Measurements from ENCODE around the gene TGFBR2.
"Not testable (repeated sequence)": the region's sequence is repeated elsewhere in the genome, so short reads cannot be mapped to it uniquely, and the experiment has no call there.

TGFBR2 gene

GRCh38 chr3:30622790-30623189, 16.4 kb downstream of the TGFBR2 start:
- Histone ChIP-seq H3K4me3 (ENCODE audit: low read length) (no peak overlapping the region), H3K27me3 (replicated peaks; ENCODE audit: control insufficient read depth, insufficient read depth, low read length) (no peaks in the 10 kb centered on the region), H3K9me3 (ENCODE audit: control insufficient read depth, low read length) (no peaks in the 10 kb centered on the region), H3K4me1 (ENCODE audit: control insufficient read depth, insufficient read depth, low read length) (peaks cover 52% of the 10 kb centered on the region), H3K36me3 (ENCODE audit: control insufficient read depth, insufficient read depth, low read length, severe bottlenecking) (peaks cover 38% of the 10 kb centered on the region), H3K9ac (ENCODE audit: low read length) (no peak overlapping the region)
- DNase-seq (ENCODE audit: low read depth), result no peak

- H3K27me3 ChIP-seq (replicated peaks; ENCODE audit: control insufficient read depth, insufficient read depth, low read length), result no peaks in the 10 kb centered on the region
- H3K36me3 ChIP-seq (ENCODE audit: control insufficient read depth, insufficient read depth, low read length, severe bottlenecking), result peaks cover 38% of the 10 kb centered on the region
- no peak for DNase-seq (ENCODE audit: low read depth)
Observed at GRCh38 chr3:30623351-30623750, 16.9 kb downstream of the TGFBR2 start.

GRCh38 chr3:30624480-30624879, 18.1 kb downstream of the TGFBR2 start:
- not testable (repeated sequence) for H3K27me3 ChIP-seq (replicated peaks; ENCODE audit: control insufficient read depth, insufficient read depth, low read length); H3K4me3 ChIP-seq (ENCODE audit: low read length); H3K9ac ChIP-seq (ENCODE audit: low read length); DNase-seq (ENCODE audit: low read depth); H3K9me3 ChIP-seq (ENCODE audit: control insufficient read depth, low read length)
- Histone ChIP-seq H3K4me1 (ENCODE audit: control insufficient read depth, insufficient read depth, low read length) (peaks cover 56% of the 10 kb centered on the region), H3K36me3 (ENCODE audit: control insufficient read depth, insufficient read depth, low read length, severe bottlenecking) (peaks cover 37% of the 10 kb centered on the region)

More at GRCh38 chr3:30623351-30623750, 16.9 kb downstream of the TGFBR2 start:
- H3K9ac ChIP-seq (ENCODE audit: low read length), result no peak overlapping the region
- peaks cover 53% of the 10 kb centered on the region for H3K4me1 ChIP-seq (ENCODE audit: control insufficient read depth, insufficient read depth, low read length)
- H3K9me3 ChIP-seq (ENCODE audit: control insufficient read depth, low read length), result no peaks in the 10 kb centered on the region
- H3K4me3 ChIP-seq (ENCODE audit: low read length), result no peak overlapping the region

- H3K4me3 ChIP-seq (ENCODE audit: low read length), result peak overlapping the region; percentile 45
- peaks cover 46% of the 10 kb centered on the region for H3K36me3 ChIP-seq (ENCODE audit: control insufficient read depth, insufficient read depth, low read length, severe bottlenecking)
- H3K9me3 ChIP-seq (ENCODE audit: control insufficient read depth, low read length), result no peaks in the 10 kb centered on the region
- DNase-seq (ENCODE audit: low read depth), result peak; percentile 86
- H3K27me3 ChIP-seq (replicated peaks; ENCODE audit: control insufficient read depth, insufficient read depth, low read length), result no peaks in the 10 kb centered on the region
- H3K4me1 ChIP-seq (ENCODE audit: control insufficient read depth, insufficient read depth, low read length), result peaks cover 67% of the 10 kb centered on the region
- H3K9ac ChIP-seq (ENCODE audit: low read length), result peak overlapping the region; percentile 18
Observed at GRCh38 chr3:30625541-30626438, 19.4 kb downstream of the TGFBR2 start.

- Histone ChIP-seq H3K4me3 (ENCODE audit: low read length) (peak overlapping the region; percentile 45), H3K9me3 (ENCODE audit: control insufficient read depth, low read length) (no peaks in the 10 kb centered on the region), H3K9ac (ENCODE audit: low read length) (peak overlapping the region; percentile 18), H3K36me3 (ENCODE audit: control insufficient read depth, insufficient read depth, low read length, severe bottlenecking) (peaks cover 48% of the 10 kb centered on the region), H3K27me3 (replicated peaks; ENCODE audit: control insufficient read depth, insufficient read depth, low read length) (no peaks in the 10 kb centered on the region), H3K4me1 (ENCODE audit: control insufficient read depth, insufficient read depth, low read length) (peaks cover 73% of the 10 kb centered on the region)
- DNase-seq (ENCODE audit: low read depth), result peak; percentile 48
Observed at GRCh38 chr3:30626443-30627180, 20.2 kb downstream of the TGFBR2 start.

- no peak overlapping the region for H3K9ac ChIP-seq (ENCODE audit: low read length)
- H3K36me3 ChIP-seq (ENCODE audit: control insufficient read depth, insufficient read depth, low read length, severe bottlenecking), result peaks cover 46% of the 10 kb centered on the region
- no peaks in the 10 kb centered on the region for H3K9me3 ChIP-seq (ENCODE audit: control insufficient read depth, low read length)
- no peak for DNase-seq (ENCODE audit: low read depth)
- H3K4me1 ChIP-seq (ENCODE audit: control insufficient read depth, insufficient read depth, low read length), result peaks cover 72% of the 10 kb centered on the region
- H3K4me3 ChIP-seq (ENCODE audit: low read length), result no peak overlapping the region
- H3K27me3 ChIP-seq (replicated peaks; ENCODE audit: control insufficient read depth, insufficient read depth, low read length), result no peaks in the 10 kb centered on the region
Observed at GRCh38 chr3:30628205-30628900, 22.0 kb downstream of the TGFBR2 start.

- peaks cover 41% of the 10 kb centered on the region for H3K36me3 ChIP-seq (ENCODE audit: control insufficient read depth, insufficient read depth, low read length, severe bottlenecking)
- no peaks in the 10 kb centered on the region for H3K27me3 ChIP-seq (replicated peaks; ENCODE audit: control insufficient read depth, insufficient read depth, low read length)
- no peak overlapping the region for H3K4me3 ChIP-seq (ENCODE audit: low read length)
- no peaks in the 10 kb centered on the region for H3K9me3 ChIP-seq (ENCODE audit: control insufficient read depth, low read length)
- H3K4me1 ChIP-seq (ENCODE audit: control insufficient read depth, insufficient read depth, low read length), result peaks cover 68% of the 10 kb centered on the region
- H3K9ac ChIP-seq (ENCODE audit: low read length), result no peak overlapping the region
- DNase-seq (ENCODE audit: low read depth), result no peak
Observed at GRCh38 chr3:30628901-30629590, 22.6 kb downstream of the TGFBR2 start.

GRCh38 chr3:30629746-30630145, 23.3 kb downstream of the TGFBR2 start:
- Histone ChIP-seq H3K9me3 (ENCODE audit: control insufficient read depth, low read length) (no peaks in the 10 kb centered on the region), H3K4me3 (ENCODE audit: low read length) (no peak overlapping the region), H3K9ac (ENCODE audit: low read length) (no peak overlapping the region), H3K4me1 (ENCODE audit: control insufficient read depth, insufficient read depth, low read length) (peaks cover 71% of the 10 kb centered on the region), H3K27me3 (replicated peaks; ENCODE audit: control insufficient read depth, insufficient read depth, low read length) (no peaks in the 10 kb centered on the region), H3K36me3 (ENCODE audit: control insufficient read depth, insufficient read depth, low read length, severe bottlenecking) (peaks cover 39% of the 10 kb centered on the region)
- DNase-seq (ENCODE audit: low read depth), result no peak

- Histone ChIP-seq H3K27me3 (replicated peaks; ENCODE audit: control insufficient read depth, insufficient read depth, low read length) (no peaks in the 10 kb centered on the region), H3K4me3 (ENCODE audit: low read length) (no peak overlapping the region), H3K36me3 (ENCODE audit: control insufficient read depth, insufficient read depth, low read length, severe bottlenecking) (peaks cover 38% of the 10 kb centered on the region), H3K4me1 (ENCODE audit: control insufficient read depth, insufficient read depth, low read length) (peaks cover 74% of the 10 kb centered on the region), H3K9me3 (ENCODE audit: control insufficient read depth, low read length) (no peaks in the 10 kb centered on the region), H3K9ac (ENCODE audit: low read length) (no peak overlapping the region)
- DNase-seq (ENCODE audit: low read depth), result no peak
Observed at GRCh38 chr3:30630238-30631030, 24.0 kb downstream of the TGFBR2 start.

- DNase-seq (ENCODE audit: low read depth), result no peak
- Histone ChIP-seq H3K27me3 (replicated peaks; ENCODE audit: control insufficient read depth, insufficient read depth, low read length) (no peaks in the 10 kb centered on the region), H3K4me1 (ENCODE audit: control insufficient read depth, insufficient read depth, low read length) (peaks cover 74% of the 10 kb centered on the region), H3K4me3 (ENCODE audit: low read length) (no peak overlapping the region), H3K36me3 (ENCODE audit: control insufficient read depth, insufficient read depth, low read length, severe bottlenecking) (peaks cover 43% of the 10 kb centered on the region), H3K9me3 (ENCODE audit: control insufficient read depth, low read length) (no peaks in the 10 kb centered on the region), H3K9ac (ENCODE audit: low read length) (peak overlapping the region; percentile 24)
Observed at GRCh38 chr3:30631243-30631904, 25.0 kb downstream of the TGFBR2 start.

Measured in adipocyte (in vitro differentiated cells).